HPDE6-E6E7 (cell line): Measurements from ENCODE around the gene ST6GALNAC3.

Source experiments
- DNase-seq: peaks from one replicate; pipeline ENCODE4 v3.0.0; 2011; ENCODE audit warnings: missing footprints; ENCODE audit errors: extremely low spot score

The ST6GALNAC3 gene

GRCh38 chr1:76428028-76428427 is 353.5 kb downstream of the ST6GALNAC3 start:
- no peak for DNase-seq

DNA sequence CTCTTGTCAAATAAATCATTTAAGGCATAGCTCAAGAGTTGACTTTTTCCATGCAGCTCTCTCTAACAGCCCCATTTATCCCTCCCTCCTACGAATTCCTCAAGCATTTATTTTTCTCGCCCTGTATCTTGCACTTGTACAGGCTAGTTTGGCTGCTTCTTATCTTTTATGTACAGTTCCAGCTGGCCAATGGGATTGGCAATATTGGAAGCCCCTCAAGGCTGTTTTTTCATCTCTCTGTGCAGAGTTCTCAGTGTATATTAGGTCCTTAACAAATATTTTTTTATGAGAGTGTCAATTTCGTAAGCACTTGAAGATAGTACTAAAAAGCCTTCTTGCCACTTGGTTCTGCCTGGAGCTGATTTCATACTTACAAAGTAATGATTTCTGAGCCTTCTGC is 356.0 kb downstream of the ST6GALNAC3 start:
- no peak for DNase-seq

- DNase-seq: no peak
These were observed 359.0 kb downstream of the ST6GALNAC3 start for GRCh38 chr1:76433526-76433925.

DNA sequence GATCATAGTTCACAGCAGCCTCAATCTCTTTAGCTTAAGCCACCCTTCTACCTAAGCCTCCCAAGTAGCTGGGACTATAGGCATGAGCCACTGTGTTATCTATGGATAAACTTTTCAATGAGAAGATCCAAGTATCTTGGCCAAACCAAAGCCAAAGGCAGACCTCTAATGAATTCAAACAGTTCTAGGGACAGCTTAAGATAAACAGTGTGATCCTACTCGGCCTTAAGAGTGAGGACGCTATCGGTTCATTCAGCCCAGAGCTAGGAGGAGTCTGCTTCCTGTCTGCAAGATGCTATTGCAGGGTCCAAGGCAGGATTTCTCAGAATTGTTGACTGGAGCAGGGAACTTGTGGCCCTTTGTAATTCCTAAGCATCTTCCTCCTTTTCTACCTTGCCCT is 368.7 kb downstream of the ST6GALNAC3 start:
- DNase-seq: no peak

DNA sequence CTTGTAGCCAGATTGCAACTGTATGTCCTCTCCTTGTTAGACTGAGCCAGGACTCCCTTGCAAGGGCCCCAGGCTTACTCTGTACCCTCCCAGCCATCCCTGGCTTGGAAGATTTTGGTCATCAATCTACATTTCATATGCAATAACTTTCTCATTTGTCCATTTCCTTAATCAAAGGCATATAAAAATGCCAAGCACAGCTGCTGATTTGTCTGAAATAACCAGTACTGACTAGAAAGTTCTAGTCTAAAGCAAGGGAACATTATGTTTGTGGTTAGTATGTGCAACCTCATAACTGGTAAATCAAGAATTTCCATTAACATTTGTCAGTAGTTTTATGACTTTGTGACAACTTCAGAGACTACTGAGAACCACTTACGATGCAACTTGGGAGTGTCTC is 370.2 kb downstream of the ST6GALNAC3 start:
- DNase-seq: no peak

- no peak for DNase-seq
These were observed 375.7 kb downstream of the ST6GALNAC3 start for GRCh38 chr1:76450229-76450628.

DNA sequence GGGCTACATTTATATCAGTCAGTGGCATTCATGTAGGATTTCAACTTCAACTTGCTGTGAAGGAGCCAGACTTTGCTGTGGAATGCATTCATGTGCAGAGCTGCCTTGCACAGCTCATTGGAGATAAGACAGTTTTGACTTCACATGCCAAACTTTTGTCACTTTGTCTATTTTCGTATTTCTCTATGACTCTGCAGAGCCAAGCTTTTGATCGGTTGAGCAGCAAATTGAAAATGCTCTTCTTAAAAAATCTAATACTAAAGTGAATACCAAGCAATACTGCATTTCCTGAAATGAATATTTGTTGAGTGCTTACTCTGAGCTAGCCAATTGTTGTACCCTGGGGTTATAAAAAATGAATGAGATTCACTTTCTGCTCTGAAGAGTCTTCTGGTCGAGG is 388.7 kb downstream of the ST6GALNAC3 start:
- DNase-seq: no peak

GRCh38 chr1:76463849-76464248 is 389.3 kb downstream of the ST6GALNAC3 start:
- no peak for DNase-seq

GRCh38 chr1:76465030-76465429 is 390.5 kb downstream of the ST6GALNAC3 start:
- DNase-seq: no peak

GRCh38 chr1:76470166-76470565 is 395.6 kb downstream of the ST6GALNAC3 start:
- no peak for DNase-seq

GRCh38 chr1:76471536-76471935 is 397.0 kb downstream of the ST6GALNAC3 start:
- DNase-seq: no peak

GRCh38 chr1:76473591-76473990 is 399.0 kb downstream of the ST6GALNAC3 start:
- DNase-seq: no peak

DNA sequence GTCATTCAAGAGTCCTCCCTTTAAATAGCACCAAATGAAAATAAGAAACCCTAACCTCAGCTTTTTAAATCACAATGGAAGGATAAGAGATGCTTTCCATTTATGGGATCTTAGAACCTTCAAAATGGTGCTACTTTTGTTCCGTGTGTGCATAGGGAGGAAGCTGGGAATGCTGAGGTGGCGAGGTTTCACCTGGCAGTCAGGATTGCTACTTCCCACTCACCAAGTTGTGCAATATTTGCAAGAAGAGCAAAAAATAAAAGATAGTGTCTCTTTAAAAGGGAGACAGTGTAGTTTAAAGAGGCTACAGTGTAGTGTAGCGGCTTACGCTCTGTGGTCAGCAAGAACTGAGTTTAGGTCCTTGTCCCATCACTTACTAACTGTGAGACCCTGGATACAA is 400.4 kb downstream of the ST6GALNAC3 start:
- no peak for DNase-seq

DNA sequence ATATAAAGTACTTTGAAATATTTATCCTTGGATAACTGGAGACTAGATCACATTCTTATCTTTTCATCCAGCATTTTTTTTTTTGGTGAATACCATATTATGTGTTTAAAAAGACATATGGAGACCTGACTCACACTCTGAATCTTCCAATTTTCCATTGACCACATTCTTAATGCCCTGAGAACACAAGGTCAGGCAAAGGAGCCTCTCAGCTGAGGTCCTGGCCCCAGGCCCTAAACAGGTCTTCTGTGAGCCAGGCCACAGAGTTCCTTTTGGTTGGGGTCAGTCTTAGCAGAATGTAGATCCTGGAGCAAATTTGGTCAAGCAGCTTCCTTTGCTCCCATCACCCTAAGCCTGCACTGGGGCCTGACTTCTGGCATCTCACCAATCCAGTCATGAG is 402.6 kb downstream of the ST6GALNAC3 start:
- DNase-seq: no peak

DNA sequence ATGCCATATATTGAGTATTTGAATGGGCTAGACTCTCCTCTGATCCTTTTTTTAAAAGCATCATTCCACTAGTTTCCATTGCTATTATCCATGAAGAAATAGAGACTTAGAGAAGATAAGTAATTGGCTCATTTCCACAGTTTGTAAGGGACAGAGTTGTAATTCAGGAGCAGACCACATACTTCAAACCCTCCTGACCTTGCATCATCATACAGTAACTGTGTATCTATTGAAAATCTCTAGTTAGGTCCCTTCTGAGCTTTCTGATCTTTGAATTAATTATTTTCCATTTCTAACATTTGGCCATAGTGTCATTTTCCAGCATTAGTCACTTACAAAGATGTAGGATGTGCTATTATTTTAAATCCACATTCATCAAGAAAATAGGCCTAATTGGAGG is 406.3 kb downstream of the ST6GALNAC3 start:
- DNase-seq: no peak

- DNase-seq: no peak
These were observed 407.1 kb downstream of the ST6GALNAC3 start for GRCh38 chr1:76481672-76482071.

GRCh38 chr1:76482272-76482671 is 407.7 kb downstream of the ST6GALNAC3 start:
- no peak for DNase-seq

DNA sequence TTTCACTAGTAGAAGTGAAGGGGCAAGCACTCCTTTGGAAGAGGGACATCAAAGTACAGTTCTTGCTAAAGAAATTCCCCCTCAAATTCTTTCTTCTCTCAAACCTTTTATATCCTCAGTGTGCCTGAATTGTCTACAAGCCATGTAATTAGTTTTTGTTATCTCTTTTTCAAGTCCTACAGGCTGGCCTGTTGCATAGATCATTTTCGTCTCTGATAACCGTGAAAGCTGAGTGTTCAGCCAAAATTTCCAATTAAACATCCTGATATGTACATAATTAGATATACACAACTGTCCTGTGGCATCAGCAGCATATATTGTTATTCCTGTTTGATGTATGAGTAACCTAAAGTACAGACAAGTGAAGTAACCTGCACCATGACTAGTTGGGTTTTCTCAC is 417.2 kb downstream of the ST6GALNAC3 start:
- no peak for DNase-seq

DNA sequence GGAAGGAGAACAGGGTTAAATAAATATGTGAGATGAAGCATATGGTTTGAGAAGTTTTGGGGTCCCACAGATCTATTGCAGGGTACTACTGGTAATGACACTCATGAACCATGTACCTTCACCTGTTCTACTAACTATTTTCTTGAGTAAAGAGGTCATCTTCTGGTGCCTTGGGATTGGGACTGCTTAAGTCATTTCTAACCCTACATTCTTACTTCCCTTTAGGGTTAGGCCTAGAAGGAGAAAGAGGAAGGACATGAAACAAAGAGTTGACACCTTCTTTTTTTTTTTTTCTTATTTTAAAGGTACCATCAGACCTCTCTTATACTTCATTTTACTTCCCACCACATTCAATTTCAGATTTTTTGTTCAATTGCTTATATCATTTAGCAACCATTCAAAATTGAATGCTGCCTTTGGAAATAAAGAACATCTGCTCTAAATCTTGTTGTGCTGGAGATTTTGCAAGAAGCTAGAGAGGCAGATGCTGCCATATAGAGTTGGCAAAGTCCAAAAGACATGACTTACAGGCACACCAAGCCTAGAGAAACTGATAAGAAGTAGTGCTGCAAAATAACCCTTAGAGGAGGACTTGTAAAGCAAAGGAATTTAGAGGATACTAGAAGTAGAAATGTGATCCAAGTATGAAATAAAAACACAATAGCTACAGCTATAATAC is 418.3 kb downstream of the ST6GALNAC3 start:
- no peak for DNase-seq

- no peak for DNase-seq
These were observed 420.3 kb downstream of the ST6GALNAC3 start for GRCh38 chr1:76494807-76495206.

DNA sequence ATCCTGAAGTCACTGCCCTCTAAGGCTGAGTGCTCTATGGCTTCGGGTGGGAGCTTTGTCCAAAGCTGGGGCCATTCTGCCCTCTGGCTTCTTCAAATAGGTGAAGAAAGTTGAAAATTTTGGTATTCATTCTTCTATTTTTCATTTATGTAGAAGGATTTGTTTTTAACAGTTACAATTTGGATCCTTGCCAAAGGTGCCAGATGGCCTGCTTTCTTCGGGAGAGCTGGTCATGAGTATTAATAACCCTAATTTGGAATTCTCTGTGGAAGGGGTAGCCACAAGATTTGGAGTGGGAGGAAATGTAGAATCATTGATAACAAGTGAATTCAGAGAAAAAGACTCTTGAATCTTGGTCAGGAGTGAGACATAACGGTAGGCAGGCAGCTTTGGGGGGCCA is 422.3 kb downstream of the ST6GALNAC3 start:
- no peak for DNase-seq

DNA sequence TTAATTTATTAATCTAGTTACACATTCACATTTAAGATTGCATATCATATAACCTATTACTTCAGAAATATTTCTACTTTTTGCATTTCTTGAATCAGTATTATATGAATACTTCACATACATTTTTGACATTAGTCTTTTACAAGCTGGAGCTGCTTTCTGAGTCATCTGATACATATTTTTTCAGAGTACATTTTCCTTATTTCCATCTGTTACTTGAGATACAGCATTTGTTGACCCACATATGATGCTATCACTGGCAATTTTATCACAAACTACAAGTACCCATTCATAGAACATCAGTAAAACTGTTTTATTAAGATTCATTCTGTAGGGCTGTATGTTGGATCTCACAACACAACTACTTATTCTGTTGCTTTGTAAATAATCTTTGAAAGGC is 425.6 kb downstream of the ST6GALNAC3 start:
- no peak for DNase-seq

- DNase-seq: no peak
These were observed 426.6 kb downstream of the ST6GALNAC3 start for GRCh38 chr1:76501136-76501535.

DNA sequence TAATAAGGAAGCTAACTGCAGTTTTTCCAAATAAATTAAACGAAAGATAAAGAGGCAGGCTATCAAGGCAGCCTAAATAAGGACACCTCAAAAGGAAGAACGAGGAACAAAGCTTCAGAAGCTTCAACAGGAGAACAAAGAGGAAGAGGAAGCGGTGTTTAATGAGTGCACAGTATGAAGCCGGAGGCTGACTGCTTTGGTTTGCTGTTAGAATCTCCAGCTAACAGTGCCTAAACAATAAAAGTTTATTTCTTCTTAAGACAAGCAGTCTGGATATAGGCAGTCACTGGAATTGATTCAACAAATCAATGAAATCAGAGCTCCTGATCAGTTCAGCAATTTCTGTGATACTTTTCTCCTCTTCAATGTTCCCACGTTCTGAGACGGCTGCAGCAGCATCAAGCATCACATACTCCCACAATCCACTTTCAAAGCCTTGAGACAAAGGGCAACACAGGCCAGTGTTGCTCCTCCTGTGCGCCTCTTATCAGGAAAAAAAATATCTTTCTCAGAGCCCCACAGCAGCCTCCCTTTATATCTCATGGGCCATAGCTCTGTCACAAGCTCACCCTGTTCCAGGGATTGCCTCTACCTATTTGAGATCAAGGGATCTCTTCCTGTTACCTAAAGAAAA is 427.2 kb downstream of the ST6GALNAC3 start:
- DNase-seq: no peak
